ENCODE data around the gene SH3PXD2B.
"Not testable (repeated sequence)": the region's sequence is repeated elsewhere in the genome, so short reads cannot be mapped to it uniquely, and the experiment has no call there.

SH3PXD2B gene

GRCh38 chr5:172398645-172399044, 55.7 kb downstream of the SH3PXD2B start:
- not testable (repeated sequence) for DNase-seq

- not testable (repeated sequence) for DNase-seq
Measured at GRCh38 chr5:172396994-172397393, 57.3 kb downstream of the SH3PXD2B start.

GRCh38 chr5:172396220-172396619, 58.1 kb downstream of the SH3PXD2B start:
- no peak for DNase-seq

DNA sequence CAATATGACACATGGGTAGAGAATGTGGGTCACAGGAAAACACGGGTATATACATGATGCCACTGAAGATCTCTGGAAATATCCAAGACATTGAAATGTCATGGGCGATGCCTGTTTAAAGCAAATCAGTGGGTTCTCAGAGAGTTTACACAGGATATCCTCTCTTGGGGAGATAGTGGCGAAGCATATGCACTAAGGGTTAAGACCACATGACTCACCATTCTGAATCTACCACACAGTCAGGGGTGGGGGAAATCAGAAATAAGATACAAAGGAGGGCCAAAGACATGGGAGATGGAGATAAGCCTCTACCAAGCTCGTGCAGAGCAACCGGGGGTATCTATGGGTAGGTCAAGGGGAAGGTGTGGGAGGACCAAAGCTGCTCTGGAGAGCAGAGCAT, 58.8 kb downstream of the SH3PXD2B start:
- DNase-seq: no peak

GRCh38 chr5:172389578-172390112, 64.7 kb downstream of the SH3PXD2B start:
- no peak for DNase-seq

DNA sequence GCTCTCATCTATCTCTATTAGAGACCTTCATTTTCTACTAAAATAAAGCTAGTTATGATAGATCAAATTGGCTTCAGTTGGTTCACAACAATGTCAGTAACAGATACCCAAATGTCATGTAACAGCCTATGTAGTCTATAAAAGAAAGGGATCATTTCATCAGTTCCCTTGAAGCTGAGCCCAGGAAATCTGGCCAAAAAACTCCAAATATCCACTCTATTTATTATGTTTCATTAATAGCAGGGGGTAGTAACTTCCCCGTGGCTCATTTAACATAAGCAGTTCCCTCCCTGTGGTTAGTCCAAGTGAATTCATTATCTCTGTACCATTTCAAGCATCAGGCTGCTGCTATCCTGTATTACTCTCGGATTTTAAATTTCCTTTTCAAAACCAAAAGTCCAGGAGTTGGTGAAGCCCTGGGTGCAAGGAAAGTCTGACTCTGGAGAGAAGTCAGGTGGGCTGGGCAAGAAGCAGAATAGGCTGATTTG, 66.0 kb downstream of the SH3PXD2B start:
- no peak for DNase-seq

DNA sequence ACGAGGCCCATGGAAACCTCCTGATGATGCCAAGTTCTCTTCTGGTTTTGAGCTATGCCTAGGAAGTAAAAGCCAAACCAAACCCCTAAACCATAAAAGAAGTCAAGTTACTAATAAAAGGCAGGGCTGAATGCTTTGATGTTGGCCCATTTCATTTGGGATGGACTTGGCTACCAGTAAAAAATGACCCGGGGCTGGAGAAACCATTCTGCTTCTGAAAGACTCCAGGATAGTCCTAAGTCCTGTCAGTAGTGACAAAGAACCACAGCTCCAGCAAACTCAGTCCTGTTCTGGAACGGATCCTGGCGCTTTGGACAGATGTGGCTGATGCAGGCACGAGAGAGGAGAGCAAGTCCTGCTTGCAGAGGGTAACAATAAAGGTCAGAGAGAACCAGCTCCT, 68.6 kb downstream of the SH3PXD2B start:
- DNase-seq: no peak

GRCh38 chr5:172385010-172385563, 69.2 kb downstream of the SH3PXD2B start:
- DNase-seq: no peak

DNA sequence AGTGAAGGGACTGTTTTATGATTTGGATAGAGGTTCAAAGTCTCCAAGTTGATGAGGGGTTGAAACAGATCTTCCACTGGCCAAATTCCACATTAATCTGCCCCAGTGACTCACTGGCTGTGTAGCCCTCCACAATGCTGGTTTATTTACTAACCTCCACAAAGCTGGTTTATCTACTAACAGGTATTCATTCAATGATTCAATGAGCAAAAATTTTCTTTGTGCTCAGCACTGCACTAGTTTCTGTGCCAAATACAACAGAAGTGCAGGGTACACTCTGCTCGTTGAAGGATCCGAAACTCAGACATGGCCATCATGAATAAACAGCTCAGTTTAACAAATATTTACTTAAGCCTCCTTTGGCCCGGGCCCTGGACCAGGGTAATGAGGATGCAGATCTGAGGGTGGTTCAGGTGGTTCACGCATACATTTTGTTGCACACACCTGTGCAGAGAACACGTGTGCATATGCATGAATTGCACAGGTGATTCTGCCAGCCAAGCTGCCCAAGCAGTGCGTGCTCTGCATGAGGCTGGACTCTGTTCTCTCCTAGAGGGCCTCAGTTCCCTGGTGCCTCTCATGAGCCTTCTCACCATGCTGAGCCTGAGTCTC, 71.0 kb downstream of the SH3PXD2B start:
- peak; percentile 17 for DNase-seq

- DNase-seq: no peak
Measured at GRCh38 chr5:172380987-172381643, 73.2 kb downstream of the SH3PXD2B start.

- DNase-seq: no peak
Measured at GRCh38 chr5:172380301-172380986, 73.9 kb downstream of the SH3PXD2B start.

GRCh38 chr5:172379481-172379880, 74.8 kb downstream of the SH3PXD2B start:
- no peak for DNase-seq

GRCh38 chr5:172377856-172378255, 76.5 kb downstream of the SH3PXD2B start:
- DNase-seq: no peak

DNA sequence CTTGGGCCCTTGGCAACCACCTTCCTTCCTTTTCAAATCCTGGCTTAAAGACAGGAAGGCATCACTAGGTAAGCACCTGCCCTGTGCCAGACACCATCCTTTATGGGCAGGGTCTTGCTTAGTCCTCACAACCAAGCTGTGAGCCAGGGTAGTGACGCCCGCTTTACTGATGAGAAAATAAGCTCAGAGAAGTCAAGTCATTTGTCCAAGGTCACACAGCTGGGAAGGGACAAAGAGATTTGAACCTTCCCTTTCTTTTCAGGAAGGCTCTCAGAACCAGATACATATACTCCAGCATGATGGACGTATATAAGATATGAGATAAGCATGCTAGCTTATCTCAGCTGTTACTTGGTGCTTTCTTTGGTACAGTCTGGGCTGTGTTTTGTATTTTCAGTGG, 76.9 kb downstream of the SH3PXD2B start:
- DNase-seq: no peak

- no peak for DNase-seq
Measured at GRCh38 chr5:172374783-172375182, 79.5 kb downstream of the SH3PXD2B start.

GRCh38 chr5:172373680-172374079, 80.6 kb downstream of the SH3PXD2B start:
- DNase-seq: no peak

DNA sequence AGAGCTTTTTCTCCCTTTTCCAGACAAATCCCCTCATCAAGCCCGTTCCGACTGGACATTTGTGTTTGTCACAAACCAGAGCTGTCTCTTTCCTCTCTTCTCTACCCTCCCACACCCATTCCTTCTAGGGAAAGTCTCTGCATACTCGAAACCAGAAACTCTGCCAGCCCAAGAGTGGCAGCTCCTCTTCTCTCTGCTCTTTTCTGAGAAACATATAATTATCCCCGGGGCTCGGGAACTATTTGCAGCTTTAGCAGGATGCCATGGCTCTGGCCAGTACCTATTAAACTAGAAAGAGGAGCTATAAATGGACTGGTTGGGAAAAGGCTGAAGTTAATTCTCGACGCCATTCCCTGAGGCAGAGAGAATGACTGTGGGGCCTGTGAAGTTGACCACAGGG, 82.6 kb downstream of the SH3PXD2B start:
- DNase-seq: no peak

DNA sequence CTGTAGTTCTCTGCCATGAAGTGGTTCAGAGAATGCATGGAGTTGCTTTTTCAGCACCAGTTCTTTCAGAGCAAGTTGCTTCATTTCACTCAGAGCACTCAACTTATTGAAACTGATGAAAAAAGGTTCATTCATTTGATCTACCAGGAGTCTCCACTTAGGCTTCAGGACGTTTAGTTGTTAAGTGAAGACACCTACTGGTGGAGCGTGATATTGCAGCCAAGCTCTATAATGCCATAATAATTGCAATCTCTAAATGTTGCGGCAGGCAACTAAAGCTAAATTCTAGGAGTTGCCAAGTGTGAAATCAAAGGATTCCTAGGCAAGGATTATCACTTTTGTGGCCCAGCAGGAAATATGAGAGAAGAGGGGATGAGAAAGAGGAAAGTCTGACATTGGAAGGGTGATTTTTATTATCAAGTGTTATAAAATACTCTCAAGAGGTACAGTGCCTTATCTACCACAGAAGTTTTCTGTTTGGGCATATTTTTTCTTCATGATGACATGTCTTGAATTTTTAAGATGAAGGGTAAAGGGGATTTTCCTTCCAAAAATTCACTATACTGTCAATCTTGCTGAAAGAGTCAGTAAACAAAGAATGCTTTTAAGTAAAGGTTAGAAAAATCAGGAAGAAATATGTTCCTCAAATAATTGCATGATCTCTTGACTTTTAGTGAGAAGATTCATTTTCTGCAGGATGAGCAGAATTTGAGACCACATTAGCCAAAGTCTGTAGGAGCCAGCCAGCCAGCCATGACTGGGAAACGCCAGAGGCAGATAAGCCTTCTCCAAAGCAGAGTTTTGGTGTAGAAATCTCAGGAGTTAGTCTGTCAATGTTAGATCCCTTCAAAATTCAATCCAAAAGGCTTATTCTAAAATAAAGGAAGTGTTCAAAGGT, 83.4 kb downstream of the SH3PXD2B start:
- DNase-seq: no peak

GRCh38 chr5:172370237-172370640, 84.1 kb downstream of the SH3PXD2B start:
- no peak for DNase-seq

GRCh38 chr5:172368699-172369098, 85.6 kb downstream of the SH3PXD2B start:
- DNase-seq: not testable (repeated sequence)

DNA sequence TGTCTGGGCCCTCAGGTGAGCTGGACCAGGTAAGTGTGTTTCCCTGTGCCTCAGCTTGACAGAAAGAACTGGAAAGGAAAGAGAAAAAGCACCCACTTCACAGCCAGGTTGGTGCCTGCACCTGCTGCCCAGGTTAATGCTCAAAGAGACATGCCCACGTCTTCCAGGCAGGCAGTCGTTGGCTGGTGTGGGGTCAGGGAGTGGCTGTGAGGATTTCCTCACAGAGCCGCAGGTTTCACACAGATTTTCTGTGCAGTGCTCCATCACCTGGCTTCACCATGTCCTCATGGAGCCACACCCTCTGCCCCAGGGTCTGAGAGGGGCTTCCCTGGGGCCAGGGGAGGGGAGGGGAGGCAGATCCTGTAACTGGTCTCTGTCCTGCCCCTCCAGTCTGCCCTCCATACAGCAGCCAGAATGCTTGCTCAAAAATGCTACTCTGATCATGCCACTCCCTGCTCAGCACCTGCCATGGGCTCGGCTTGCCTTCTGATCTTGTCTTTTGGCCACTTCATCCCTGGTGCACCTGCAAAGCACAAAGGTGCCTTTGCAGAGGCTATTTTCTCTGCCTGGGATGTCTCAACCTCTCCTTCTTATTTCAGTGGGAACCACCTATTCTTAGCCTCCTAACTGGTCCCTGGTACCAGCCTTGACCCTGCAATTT, 88.2 kb downstream of the SH3PXD2B start:
- DNase-seq: no peak

- no peak for DNase-seq
Measured at GRCh38 chr5:172364773-172365172, 89.6 kb downstream of the SH3PXD2B start.

All from NCI-H526 treated with DMSO at 0.1 percent for 48 hours (cell line).